GM23338 (cell line): ENCODE measurements around the gene CNTRL.

Experiments used
- EZH2 ChIP-seq: fragments of 200-600 bp; sonication (generic); IDR thresholded peaks from one replicate; pipeline ENCODE4 v1.8.0; 2017; ENCODE audit warnings: antibody characterized with exemption, mild to moderate bottlenecking, low read depth; ENCODE audit not compliant: unreplicated experiment
- EZH2phosphoT487 ChIP-seq: fragments of 200-600 bp; sonication (generic); IDR thresholded peaks from one replicate; pipeline ENCODE4 v1.8.1; 2018; ENCODE audit warnings: antibody characterized with exemption; ENCODE audit not compliant: unreplicated experiment
- JUNB ChIP-seq: IDR thresholded peaks from one replicate; pipeline ENCODE4 v1.6.1; 2016; ENCODE audit warnings: antibody characterized with exemption; ENCODE audit not compliant: unreplicated experiment
- POLR2AphosphoS5 ChIP-seq: IDR thresholded peaks from 2 replicates; pipeline ENCODE4 v1.6.1; 2016; ENCODE audit warnings: antibody characterized with exemption, low read depth
- TF ChIP-seq, protein P1 (sequence below), 2 experiments: fragments of 200-600 bp in 1 of 2; sonication (generic) in 1 of 2; conservative IDR thresholded peaks; 2 replicates each; pipeline versions ENCODE4 v1.5.1 to v1.6.1; 2016 to 2017; ENCODE audit warnings: antibody characterized with exemption in 2 of 2, low read depth in 2 of 2, mild to moderate bottlenecking in 2 of 2, moderate library complexity in 1 of 2
- TF ChIP-seq, protein P2 (sequence below): IDR thresholded peaks from one replicate; pipeline ENCODE4 v1.6.1; 2018; ENCODE audit warnings: antibody characterized with exemption; ENCODE audit not compliant: unreplicated experiment

DNA sequence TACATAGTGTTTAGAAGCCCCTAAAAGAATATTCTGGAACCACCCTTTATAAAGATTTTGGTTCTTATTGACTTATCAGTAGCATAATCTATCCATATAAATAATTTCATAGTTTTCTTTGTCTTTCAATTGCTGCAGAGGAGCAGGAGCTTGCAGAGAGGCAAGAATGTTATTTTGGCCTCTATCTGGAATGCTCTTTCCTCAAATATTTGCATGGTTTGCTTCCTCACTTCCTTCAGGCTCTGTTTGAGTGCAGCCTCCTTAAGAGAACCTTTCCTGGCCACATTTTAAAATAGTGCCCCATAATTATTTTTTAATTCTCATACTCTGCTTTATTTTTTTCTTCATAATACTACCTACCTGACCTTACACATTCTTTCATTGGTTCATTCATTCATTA is 26.1 kb upstream of the CNTRL start:
- TF ChIP-seq, protein P1, sequence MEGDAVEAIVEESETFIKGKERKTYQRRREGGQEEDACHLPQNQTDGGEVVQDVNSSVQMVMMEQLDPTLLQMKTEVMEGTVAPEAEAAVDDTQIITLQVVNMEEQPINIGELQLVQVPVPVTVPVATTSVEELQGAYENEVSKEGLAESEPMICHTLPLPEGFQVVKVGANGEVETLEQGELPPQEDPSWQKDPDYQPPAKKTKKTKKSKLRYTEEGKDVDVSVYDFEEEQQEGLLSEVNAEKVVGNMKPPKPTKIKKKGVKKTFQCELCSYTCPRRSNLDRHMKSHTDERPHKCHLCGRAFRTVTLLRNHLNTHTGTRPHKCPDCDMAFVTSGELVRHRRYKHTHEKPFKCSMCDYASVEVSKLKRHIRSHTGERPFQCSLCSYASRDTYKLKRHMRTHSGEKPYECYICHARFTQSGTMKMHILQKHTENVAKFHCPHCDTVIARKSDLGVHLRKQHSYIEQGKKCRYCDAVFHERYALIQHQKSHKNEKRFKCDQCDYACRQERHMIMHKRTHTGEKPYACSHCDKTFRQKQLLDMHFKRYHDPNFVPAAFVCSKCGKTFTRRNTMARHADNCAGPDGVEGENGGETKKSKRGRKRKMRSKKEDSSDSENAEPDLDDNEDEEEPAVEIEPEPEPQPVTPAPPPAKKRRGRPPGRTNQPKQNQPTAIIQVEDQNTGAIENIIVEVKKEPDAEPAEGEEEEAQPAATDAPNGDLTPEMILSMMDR (conservative IDR thresholded peaks at IDR 0.05; ENCODE audit: low read depth in 2 of 2) = no peak
- TF ChIP-seq EZH2 (no peak), POLR2AphosphoS5 (no peak), EZH2phosphoT487 (no peak), JUNB (no peak)
- TF ChIP-seq, protein P2, sequence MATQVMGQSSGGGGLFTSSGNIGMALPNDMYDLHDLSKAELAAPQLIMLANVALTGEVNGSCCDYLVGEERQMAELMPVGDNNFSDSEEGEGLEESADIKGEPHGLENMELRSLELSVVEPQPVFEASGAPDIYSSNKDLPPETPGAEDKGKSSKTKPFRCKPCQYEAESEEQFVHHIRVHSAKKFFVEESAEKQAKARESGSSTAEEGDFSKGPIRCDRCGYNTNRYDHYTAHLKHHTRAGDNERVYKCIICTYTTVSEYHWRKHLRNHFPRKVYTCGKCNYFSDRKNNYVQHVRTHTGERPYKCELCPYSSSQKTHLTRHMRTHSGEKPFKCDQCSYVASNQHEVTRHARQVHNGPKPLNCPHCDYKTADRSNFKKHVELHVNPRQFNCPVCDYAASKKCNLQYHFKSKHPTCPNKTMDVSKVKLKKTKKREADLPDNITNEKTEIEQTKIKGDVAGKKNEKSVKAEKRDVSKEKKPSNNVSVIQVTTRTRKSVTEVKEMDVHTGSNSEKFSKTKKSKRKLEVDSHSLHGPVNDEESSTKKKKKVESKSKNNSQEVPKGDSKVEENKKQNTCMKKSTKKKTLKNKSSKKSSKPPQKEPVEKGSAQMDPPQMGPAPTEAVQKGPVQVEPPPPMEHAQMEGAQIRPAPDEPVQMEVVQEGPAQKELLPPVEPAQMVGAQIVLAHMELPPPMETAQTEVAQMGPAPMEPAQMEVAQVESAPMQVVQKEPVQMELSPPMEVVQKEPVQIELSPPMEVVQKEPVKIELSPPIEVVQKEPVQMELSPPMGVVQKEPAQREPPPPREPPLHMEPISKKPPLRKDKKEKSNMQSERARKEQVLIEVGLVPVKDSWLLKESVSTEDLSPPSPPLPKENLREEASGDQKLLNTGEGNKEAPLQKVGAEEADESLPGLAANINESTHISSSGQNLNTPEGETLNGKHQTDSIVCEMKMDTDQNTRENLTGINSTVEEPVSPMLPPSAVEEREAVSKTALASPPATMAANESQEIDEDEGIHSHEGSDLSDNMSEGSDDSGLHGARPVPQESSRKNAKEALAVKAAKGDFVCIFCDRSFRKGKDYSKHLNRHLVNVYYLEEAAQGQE = no peak
